Neutrophil (primary cell): ENCODE data around the gene RBM7.

Source experiments
- H3K27ac ChIP-seq: fragments of 200-600 bp; sonication (generic); 2 replicates; pipeline ENCODE4 v1.5.1; 2016; ENCODE audit warnings: mild to moderate bottlenecking, moderate library complexity
- H3K27me3 ChIP-seq: fragments of 200-600 bp; sonication (generic); 2 replicates; pipeline ENCODE4 v1.6.0; 2016; ENCODE audit warnings: mild to moderate bottlenecking
- H3K36me3 ChIP-seq: fragments of 200-600 bp; sonication (generic); 2 replicates; pipeline ENCODE4 v1.5.1; 2017
- H3K4me1 ChIP-seq, 2 experiments: fragments of 200-600 bp in 1 of 2; sonication (generic) in 1 of 2; 1 replicate in 1 of 2; 2 replicates in 1 of 2; pipeline versions ENCODE4 v1.5.1 to v1.6.1; 2013 to 2016; ENCODE audit warnings: low read depth in 1 of 2, low read length in 1 of 2, mild to moderate bottlenecking in 1 of 2, moderate library complexity in 1 of 2; ENCODE audit not compliant: control insufficient read depth in 1 of 2, insufficient read depth in 1 of 2
- H3K4me3 ChIP-seq, 2 experiments: fragments of 200-600 bp in 1 of 2; sonication (generic) in 1 of 2; 1 replicate in 1 of 2; 2 replicates in 1 of 2; pipeline ENCODE4 v1.5.1; 2013 to 2016; ENCODE audit warnings: low read depth in 1 of 2, low read length in 1 of 2, mild to moderate bottlenecking in 1 of 2, moderate library complexity in 1 of 2
- H3K9me3 ChIP-seq: fragments of 200-600 bp; sonication (generic); 2 replicates; pipeline ENCODE4 v1.5.1; 2016
- CTCF ChIP-seq: fragments of 200-600 bp; sonication (generic); IDR thresholded peaks from 2 replicates; pipeline ENCODE4 v1.5.1; 2016; ENCODE audit warnings: antibody characterized with exemption

The RBM7 gene

GRCh38 chr11:114441921-114442320 lies 41.5 kb downstream of the RBM7 start:
- no peak for TF ChIP-seq CTCF

GRCh38 chr11:114442536-114442935 lies 42.1 kb downstream of the RBM7 start:
- H3K9me3 ChIP-seq: no peaks in the 10 kb centered on the region
- H3K27me3 ChIP-seq: no peaks in the 10 kb centered on the region
- H3K36me3 ChIP-seq: no peaks in the 10 kb centered on the region
- H3K4me3 ChIP-seq: no peak overlapping the region
- TF ChIP-seq CTCF: no peak
- peaks cover 10 to 13% of the 10 kb centered on the region in 2 experiments for H3K4me1 ChIP-seq
- H3K27ac ChIP-seq: no peak overlapping the region

More at GRCh38 chr11:114441921-114442320, 41.5 kb downstream of the RBM7 start:
- Histone ChIP-seq H3K9me3 (no peaks in the 10 kb centered on the region), H3K27ac (no peak overlapping the region), H3K4me1 (peaks cover 10 to 13% of the 10 kb centered on the region in 2 experiments), H3K27me3 (no peaks in the 10 kb centered on the region), H3K4me3 (no peak overlapping the region), H3K36me3 (no peaks in the 10 kb centered on the region)

- Histone ChIP-seq H3K4me3 (no peak overlapping the region), H3K27me3 (no peaks in the 10 kb centered on the region), H3K9me3 (no peaks in the 10 kb centered on the region), H3K4me1 (no peaks in the 10 kb centered on the region), H3K36me3 (peaks cover 8% of the 10 kb centered on the region), H3K27ac (no peak overlapping the region)
- no peak for TF ChIP-seq CTCF
Measured at GRCh38 chr11:114447444-114447843, 47.0 kb downstream of the RBM7 start.

GRCh38 chr11:114447892-114448291 lies 47.4 kb downstream of the RBM7 start:
- Histone ChIP-seq H3K4me3 (no peak overlapping the region), H3K9me3 (no peaks in the 10 kb centered on the region), H3K27ac (no peak overlapping the region), H3K36me3 (peaks cover 8% of the 10 kb centered on the region), H3K4me1 (no peaks in the 10 kb centered on the region), H3K27me3 (no peaks in the 10 kb centered on the region)
- TF ChIP-seq CTCF: no peak

- Histone ChIP-seq H3K27me3 (no peaks in the 10 kb centered on the region), H3K27ac (no peak overlapping the region), H3K4me3 (no peak overlapping the region), H3K36me3 (peaks cover 8% of the 10 kb centered on the region), H3K4me1 (no peaks in the 10 kb centered on the region), H3K9me3 (no peaks in the 10 kb centered on the region)
- no peak for TF ChIP-seq CTCF
Measured at GRCh38 chr11:114448749-114449482, 48.5 kb downstream of the RBM7 start.
